22Rv1 (cell line): Measurements from ENCODE around the gene DIAPH2.

ENCODE experiments used
- ZFX ChIP-seq: fragments of 450-650 bp; IDR thresholded peaks from 2 replicates; pipeline ENCODE4 v1.6.1; 2017; ENCODE audit warnings: antibody characterized with exemption, borderline replicate concordance
- TF ChIP-seq, protein P1 (sequence below): fragments of 450-650 bp; IDR thresholded peaks from 2 replicates; pipeline ENCODE4 v1.5.1; 2017; ENCODE audit warnings: mild to moderate bottlenecking

DNA sequence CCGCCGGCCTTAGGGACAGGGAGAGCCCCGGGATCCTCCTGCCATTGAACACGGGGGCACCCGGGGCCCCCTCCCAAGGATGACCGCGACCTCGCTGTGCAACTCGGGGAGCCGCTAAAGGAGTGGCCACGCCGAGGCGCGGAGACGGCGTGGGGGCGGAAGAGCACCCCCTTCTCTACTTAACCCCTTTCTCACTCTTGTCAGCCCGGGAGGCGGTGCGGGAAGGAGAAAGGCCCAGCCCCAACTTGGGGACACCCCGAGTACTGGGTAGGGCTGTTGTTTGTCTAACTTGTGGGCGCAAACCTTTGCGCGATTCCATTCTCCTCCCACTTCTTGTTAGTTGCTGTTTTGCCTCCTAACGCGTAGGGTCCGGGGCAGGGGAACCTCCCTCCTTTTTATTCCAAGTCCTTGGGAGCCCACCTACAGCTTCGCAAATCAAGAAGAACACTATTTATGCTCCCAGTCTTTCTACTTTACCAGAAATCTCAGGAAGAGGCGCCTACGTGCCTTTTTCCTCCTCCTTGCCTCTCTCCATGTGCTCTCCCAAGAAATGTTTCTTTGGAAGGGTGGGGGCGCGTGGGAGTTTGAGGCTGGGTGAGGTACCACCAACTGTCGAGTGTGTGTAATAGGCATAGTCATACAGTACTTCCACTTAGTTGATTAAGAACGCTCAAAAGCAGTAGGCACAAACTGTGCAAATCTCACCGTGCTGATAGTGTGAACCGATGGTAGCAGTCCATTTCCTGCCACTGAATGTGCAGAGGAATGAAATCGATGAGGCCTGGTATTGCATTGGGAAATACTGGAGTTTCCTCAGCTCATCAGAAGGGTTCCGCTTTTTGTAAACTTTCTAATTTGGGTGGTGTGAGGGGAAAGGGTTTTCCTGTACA is 813 bp downstream of the DIAPH2 start:
- TF ChIP-seq, protein P1, sequence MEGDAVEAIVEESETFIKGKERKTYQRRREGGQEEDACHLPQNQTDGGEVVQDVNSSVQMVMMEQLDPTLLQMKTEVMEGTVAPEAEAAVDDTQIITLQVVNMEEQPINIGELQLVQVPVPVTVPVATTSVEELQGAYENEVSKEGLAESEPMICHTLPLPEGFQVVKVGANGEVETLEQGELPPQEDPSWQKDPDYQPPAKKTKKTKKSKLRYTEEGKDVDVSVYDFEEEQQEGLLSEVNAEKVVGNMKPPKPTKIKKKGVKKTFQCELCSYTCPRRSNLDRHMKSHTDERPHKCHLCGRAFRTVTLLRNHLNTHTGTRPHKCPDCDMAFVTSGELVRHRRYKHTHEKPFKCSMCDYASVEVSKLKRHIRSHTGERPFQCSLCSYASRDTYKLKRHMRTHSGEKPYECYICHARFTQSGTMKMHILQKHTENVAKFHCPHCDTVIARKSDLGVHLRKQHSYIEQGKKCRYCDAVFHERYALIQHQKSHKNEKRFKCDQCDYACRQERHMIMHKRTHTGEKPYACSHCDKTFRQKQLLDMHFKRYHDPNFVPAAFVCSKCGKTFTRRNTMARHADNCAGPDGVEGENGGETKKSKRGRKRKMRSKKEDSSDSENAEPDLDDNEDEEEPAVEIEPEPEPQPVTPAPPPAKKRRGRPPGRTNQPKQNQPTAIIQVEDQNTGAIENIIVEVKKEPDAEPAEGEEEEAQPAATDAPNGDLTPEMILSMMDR, result no peak
- TF ChIP-seq ZFX, result no peak
